GM21825 (cell line): ENCODE data around the gene NGLY1.

Source experiments
- ATAC-seq: cut with Tn5 transposase; IDR thresholded peaks from one replicate; pipeline ENCODE4 v1.9.1; 2021; ENCODE audit warnings: mild to moderate bottlenecking, moderate library complexity; ENCODE audit not compliant: unreplicated experiment

Gene NGLY1

GRCh38 chr3:25785826-25786225 lies 2.6 kb upstream of the NGLY1 start:
- ATAC-seq = no peak

- no peak for ATAC-seq
Observed at GRCh38 chr3:25784971-25785370, 1.7 kb upstream of the NGLY1 start.

GRCh38 chr3:25783661-25784512 lies 644 bp upstream of the NGLY1 start:
- peak; percentile 22 for ATAC-seq

- ATAC-seq = no peak
Observed at GRCh38 chr3:25782636-25782937, 656 bp downstream of the NGLY1 start.

GRCh38 chr3:25781758-25782594 lies 1.3 kb downstream of the NGLY1 start:
- peak; percentile 51 for ATAC-seq

GRCh38 chr3:25781145-25781757 lies 2.0 kb downstream of the NGLY1 start:
- ATAC-seq = no peak

- no peak for ATAC-seq
Observed at GRCh38 chr3:25780618-25781017, 2.6 kb downstream of the NGLY1 start.

GRCh38 chr3:25775936-25776335 lies 7.3 kb downstream of the NGLY1 start:
- ATAC-seq = peak; percentile 59

GRCh38 chr3:25768851-25769250 lies 14.4 kb downstream of the NGLY1 start:
- ATAC-seq = peak; percentile 90

GRCh38 chr3:25751725-25752124 lies 31.5 kb downstream of the NGLY1 start:
- ATAC-seq = no peak

- ATAC-seq = no peak
Observed at GRCh38 chr3:25751048-25751447, 32.2 kb downstream of the NGLY1 start.

GRCh38 chr3:25749031-25749581 lies 34.1 kb downstream of the NGLY1 start:
- no peak for ATAC-seq

- ATAC-seq = no peak
Observed at GRCh38 chr3:25748189-25748588, 35.1 kb downstream of the NGLY1 start.

- ATAC-seq = no peak
Observed at GRCh38 chr3:25747033-25747432, 36.2 kb downstream of the NGLY1 start.

GRCh38 chr3:25744470-25744869 lies 38.8 kb downstream of the NGLY1 start:
- no peak for ATAC-seq

GRCh38 chr3:25728101-25728500 lies 55.1 kb downstream of the NGLY1 start:
- ATAC-seq = no peak

- ATAC-seq = no peak
Observed at GRCh38 chr3:25727316-25727715, 55.9 kb downstream of the NGLY1 start.

- no peak for ATAC-seq
Observed at GRCh38 chr3:25725810-25726209, 57.4 kb downstream of the NGLY1 start.

- no peak for ATAC-seq
Observed at GRCh38 chr3:25724948-25725645, 58.1 kb downstream of the NGLY1 start.

- ATAC-seq = peak; percentile 61
Observed at GRCh38 chr3:25723802-25724201, 59.4 kb downstream of the NGLY1 start.

GRCh38 chr3:25719321-25719720 lies 63.9 kb downstream of the NGLY1 start:
- no peak for ATAC-seq
